Measurements from ENCODE around the gene INTS11. TPM values are rescaled to one million over a fixed set of nuclear protein-coding genes. Genes with fewer than 3 reads are reported as not detected.

INTS11 gene
- total and polyA plus RNA-seq, 10 of the 15 experiments (the other 5 are each of a cell fraction or from before 2014, with no cell fraction given) = 2.5 to 117 (median 77.7) TPM

GRCh38 chr1:1328254-1328653 is 3.8 kb upstream of the INTS11 start:
- Histone ChIP-seq H3K27ac (ENCODE audit: control insufficient read depth, insufficient read depth) (no peak overlapping the region), H2AFZ (ENCODE audit: control insufficient read depth, low read depth, low read length) (no peak overlapping the region), H3K4me1 (ENCODE audit: control insufficient read depth, insufficient read depth, low read length) (peaks cover 5% of the 10 kb centered on the region; the same call in 1 of the 2 replicates), H3K9ac (ENCODE audit: control insufficient read depth, insufficient read depth, low read length) (no peak overlapping the region), H3K27me3 (replicated peaks in 1 of 2; ENCODE audit: control insufficient read depth in 2 of 2, insufficient read depth in 2 of 2, low read length in 1 of 2) (no peaks in the 10 kb centered on the region), H3K79me2 (ENCODE audit: control insufficient read depth, insufficient read depth, low read length) (peaks cover 21% of the 10 kb centered on the region), H3K4me3 (no peak overlapping the region), H4K20me1 (ENCODE audit: control insufficient read depth, insufficient read depth) (no peaks in the 10 kb centered on the region), H3K36me3 (ENCODE audit: control insufficient read depth in 2 of 2, insufficient read depth in 2 of 2, low read length in 1 of 2) (no peaks in the 10 kb centered on the region), H3K4me2 (ENCODE audit: control insufficient read depth, insufficient read depth) (no peak overlapping the region), H3K9me3 (replicated peaks; ENCODE audit: control insufficient read depth, insufficient read depth, low read length) (no peaks in the 10 kb centered on the region)
- DNase-seq (ENCODE audit: low read depth, low spot score) (no peak), ATAC-seq (no peak), FAIRE-seq (no peak)
- intact Hi-C loops (cut with micrococcal nuclease; ENCODE audit: unreplicated experiment) = no loop called here
- no TSS peak for BruUV-seq (replicated peaks)
- POLR2A ChIA-PET = no interaction called here
- TF ChIP-seq ZNF217 (IDR thresholded peaks at IDR 0.05) (no peak), BMI1 (IDR thresholded peaks at IDR 0.05; ENCODE audit: borderline replicate concordance) (no peak), BCL11A (IDR thresholded peaks at IDR 0.05; ENCODE audit: low read depth, low read length) (no peak), STAT1 (conservative IDR thresholded peaks at IDR 0.05) (no peak), CTCF (IDR thresholded peaks at IDR 0.05 in 2 of 3, conservative IDR thresholded peaks at IDR 0.05 in 1 of 3; ENCODE audit: control insufficient read depth in 2 of 3, extremely low read depth in 1 of 3, insufficient read depth in 1 of 3, low read depth in 3 of 3, low read length in 3 of 3) (no peak), MXI1 (IDR thresholded peaks at IDR 0.05; ENCODE audit: low read depth, low read length) (no peak), HDGF (IDR thresholded peaks at IDR 0.05) (no peak), MLLT1 (IDR thresholded peaks at IDR 0.05) (no peak), SMC3 (IDR thresholded peaks at IDR 0.05; ENCODE audit: borderline replicate concordance, low read length) (no peak), E2F8 (IDR thresholded peaks at IDR 0.05; ENCODE audit: low read depth, partially characterized antibody) (no peak), ATF7 (IDR thresholded peaks at IDR 0.05; ENCODE audit: low read depth) (no peak), POU2F2 (IDR thresholded peaks at IDR 0.05; ENCODE audit: borderline replicate concordance, low read depth, low read length) (no peak), IRF4 (IDR thresholded peaks at IDR 0.05; ENCODE audit: low read depth, low read length) (no peak), PAX8 (IDR thresholded peaks at IDR 0.05) (no peak)
- in situ Hi-C loops (cut with MboI) = no loop called here
- 37% methylated on average over 15 of the region's 15 CpGs for WGBS (ENCODE audit: insufficient coverage, insufficient replicate concordance, low lambda C conversion rate, missing lambda C conversion rate)
- SMC1A ChIA-PET (ENCODE audit: uncharacterized antibody, unreplicated experiment) = no interaction called here
- CTCF ChIA-PET = no interaction called here
- RAD21 ChIA-PET (ENCODE audit: unreplicated experiment) = no interaction called here
